HEK293T (cell line): Measurements from ENCODE around the gene SQSTM1.

Experiments used
- ARNT ChIP-seq: fragments of 450-650 bp; IDR thresholded peaks from 2 replicates; pipeline ENCODE4 v1.6.1; 2017; ENCODE audit warnings: mild to moderate bottlenecking
- BHLHE40 ChIP-seq: fragments of 450-650 bp; IDR thresholded peaks from 2 replicates; pipeline ENCODE4 v1.6.1; 2016; ENCODE audit warnings: mild to moderate bottlenecking, moderate library complexity, borderline replicate concordance
- FOXA1 ChIP-seq: fragments of 450-650 bp; IDR thresholded peaks from 2 replicates; pipeline ENCODE4 v1.6.1; 2016; ENCODE audit warnings: mild to moderate bottlenecking
- FOXK2 ChIP-seq: fragments of 450-650 bp; IDR thresholded peaks from 2 replicates; pipeline ENCODE4 v1.6.1; 2016; ENCODE audit warnings: mild to moderate bottlenecking
- FOXM1 ChIP-seq: fragments of 450-650 bp; IDR thresholded peaks from 2 replicates; pipeline ENCODE4 v1.6.1; 2017; ENCODE audit warnings: mild to moderate bottlenecking, borderline replicate concordance
- NFRKB ChIP-seq: fragments of 450-650 bp; IDR thresholded peaks from 2 replicates; pipeline ENCODE4 v1.6.1; 2016; ENCODE audit warnings: mild to moderate bottlenecking, moderate library complexity
- SP1 ChIP-seq: fragments of 450-650 bp; IDR thresholded peaks from 2 replicates; pipeline ENCODE4 v1.6.1; 2017

- TF ChIP-seq SP1 = no peak
- no peak for TF ChIP-seq NFRKB
- no peak for TF ChIP-seq BHLHE40
- no peak for TF ChIP-seq FOXM1
- no peak for TF ChIP-seq FOXA1
- TF ChIP-seq FOXK2 = no peak
- TF ChIP-seq ARNT = no peak
Observed at GRCh38 chr5:179795863-179796833, 24.6 kb upstream of the SQSTM1 start.
